Effector memory CD4-positive, alpha-beta T cell (primary cell): ENCODE measurements around the gene KLHL29.

ENCODE experiments used
- DNase-seq, 3 donors: peaks; one replicate each; pipeline ENCODE4 v3.0.0-alpha.2; 2020
- H3K27ac ChIP-seq: 2 replicates; pipeline ENCODE4 v1.7.0; 2013; ENCODE audit warnings: mild to moderate bottlenecking, low read length, moderate library complexity; ENCODE audit not compliant: insufficient read depth, poor library complexity, severe bottlenecking
- H3K27me3 ChIP-seq: replicated peaks from 2 replicates; pipeline ENCODE4 v1.7.0; 2013; ENCODE audit warnings: mild to moderate bottlenecking, low read length; ENCODE audit not compliant: insufficient read depth, control insufficient read depth, poor library complexity, severe bottlenecking
- H3K36me3 ChIP-seq: 2 replicates; pipeline ENCODE4 v1.7.0; 2013; ENCODE audit warnings: mild to moderate bottlenecking, low read length, moderate library complexity; ENCODE audit not compliant: control insufficient read depth, insufficient read depth
- H3K4me1 ChIP-seq: 2 replicates; pipeline ENCODE4 v1.7.0; 2013; ENCODE audit warnings: low read length, mild to moderate bottlenecking; ENCODE audit not compliant: control insufficient read depth, insufficient read depth, poor library complexity, severe bottlenecking
- H3K4me3 ChIP-seq: 2 replicates; pipeline ENCODE4 v1.7.0; 2013; ENCODE audit warnings: low read length, low read depth, mild to moderate bottlenecking; ENCODE audit not compliant: insufficient read depth, poor library complexity, severe bottlenecking
- H3K9me3 ChIP-seq: 2 replicates; pipeline ENCODE4 v1.7.0; 2013; ENCODE audit warnings: mild to moderate bottlenecking, low read length, moderate library complexity; ENCODE audit not compliant: control insufficient read depth

KLHL29 gene

DNA sequence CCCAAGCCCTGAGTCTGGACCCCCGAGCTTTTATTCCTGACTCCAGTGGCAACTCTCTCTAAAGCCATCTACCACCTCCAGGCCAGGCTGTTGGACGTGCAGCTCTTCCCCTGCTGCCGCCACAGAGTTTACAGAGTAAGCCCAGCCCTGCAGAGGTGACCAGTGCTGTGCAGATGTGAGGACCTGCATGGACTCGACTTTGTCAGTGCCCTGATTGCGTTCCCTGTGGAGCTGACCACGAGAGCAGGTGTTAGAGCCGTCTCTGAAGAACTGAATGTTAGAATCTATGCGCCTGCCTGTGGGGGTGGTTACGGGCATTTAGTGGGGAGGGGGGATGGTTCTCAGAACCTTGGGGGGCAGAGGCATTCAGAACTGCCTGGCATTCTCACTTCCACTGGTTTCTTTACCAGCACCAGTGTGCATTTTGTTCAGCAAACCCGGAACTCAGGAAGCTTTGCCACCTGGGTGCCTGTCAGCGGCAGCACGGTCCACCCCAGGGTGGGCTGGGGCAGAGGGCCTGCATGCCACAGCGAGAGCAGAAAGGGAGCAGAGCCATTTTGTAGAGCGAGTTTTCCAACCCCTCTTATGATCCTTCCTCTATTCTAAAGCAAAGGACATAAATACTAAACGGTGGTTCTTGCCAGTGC lies 137.9 kb downstream of the KLHL29 start:
- no peak overlapping the region for H3K4me3 ChIP-seq
- no peaks in the 10 kb centered on the region for H3K4me1 ChIP-seq
- no peaks in the 10 kb centered on the region for H3K27me3 ChIP-seq
- no peak overlapping the region for H3K27ac ChIP-seq
- no peaks in the 10 kb centered on the region for H3K36me3 ChIP-seq
- DNase-seq, result no peak
- H3K9me3 ChIP-seq, result no peaks in the 10 kb centered on the region

DNA sequence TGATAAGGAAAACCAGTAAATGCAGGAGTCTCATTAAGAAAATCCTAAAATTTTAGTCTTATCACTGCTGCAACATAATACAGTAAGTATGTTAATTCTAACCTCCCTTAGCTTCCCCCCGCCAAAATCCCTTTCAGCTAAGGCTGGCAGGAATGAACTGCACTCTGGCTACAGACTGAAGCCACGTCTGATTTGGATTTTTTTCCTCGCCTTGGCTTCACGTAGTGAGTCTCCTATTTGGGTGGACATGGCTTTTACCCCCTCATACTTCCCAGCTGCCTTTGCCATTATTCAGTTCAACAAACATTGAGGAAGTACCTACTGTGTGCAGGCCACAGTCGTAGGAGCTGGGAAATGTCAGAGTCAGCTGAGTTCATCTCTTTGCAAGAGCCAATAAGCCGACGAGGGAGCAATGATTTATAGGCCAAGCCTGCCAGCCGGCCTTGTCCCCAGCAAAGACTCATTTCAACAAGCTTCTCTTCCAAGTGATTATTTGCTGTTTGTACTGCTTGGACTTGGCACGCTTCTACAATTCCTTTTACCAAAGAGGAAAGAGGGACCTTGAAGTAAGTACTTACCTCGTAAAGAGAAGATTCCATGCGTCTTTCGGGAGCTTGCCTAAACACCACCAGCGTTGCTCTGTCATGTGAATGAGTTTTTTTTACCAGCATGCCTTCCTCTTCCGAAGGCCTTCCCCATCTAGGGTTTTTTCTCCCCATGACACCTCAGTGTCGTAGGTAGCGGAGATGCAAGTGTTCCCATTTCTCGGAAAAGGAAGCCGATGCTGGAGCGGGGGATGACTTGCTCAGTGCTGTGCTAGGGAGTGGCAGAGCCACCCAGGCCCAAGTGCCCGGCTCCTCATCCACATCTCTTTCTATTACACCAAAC lies 138.6 kb downstream of the KLHL29 start:
- Histone ChIP-seq H3K4me1 (no peaks in the 10 kb centered on the region), H3K9me3 (no peaks in the 10 kb centered on the region), H3K36me3 (no peaks in the 10 kb centered on the region), H3K27me3 (no peaks in the 10 kb centered on the region), H3K27ac (no peak overlapping the region), H3K4me3 (no peak overlapping the region)
- no peak for DNase-seq

DNA sequence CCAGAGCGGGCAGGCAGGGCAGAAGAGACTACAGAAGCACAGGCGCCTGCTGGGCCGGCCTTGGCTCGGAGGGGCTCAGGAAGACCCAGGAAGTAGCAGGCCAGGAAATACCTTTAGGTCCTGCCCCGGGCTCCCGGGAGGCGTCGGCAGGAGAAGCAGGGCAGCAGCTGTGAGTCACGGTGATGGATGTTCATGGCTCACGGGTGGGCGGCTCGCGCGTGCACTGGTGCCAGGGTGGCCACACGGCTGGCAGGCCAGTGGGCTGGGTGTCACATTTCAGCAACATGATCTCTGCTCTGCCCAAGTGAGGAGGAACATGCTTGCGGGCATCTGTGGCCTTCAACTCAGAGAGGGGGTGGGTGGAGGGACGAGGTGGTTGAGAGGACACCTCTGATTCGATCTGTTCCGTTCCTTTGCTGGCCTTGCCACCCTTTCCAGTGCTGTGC lies 139.3 kb downstream of the KLHL29 start:
- no peak overlapping the region for H3K27ac ChIP-seq

DNA sequence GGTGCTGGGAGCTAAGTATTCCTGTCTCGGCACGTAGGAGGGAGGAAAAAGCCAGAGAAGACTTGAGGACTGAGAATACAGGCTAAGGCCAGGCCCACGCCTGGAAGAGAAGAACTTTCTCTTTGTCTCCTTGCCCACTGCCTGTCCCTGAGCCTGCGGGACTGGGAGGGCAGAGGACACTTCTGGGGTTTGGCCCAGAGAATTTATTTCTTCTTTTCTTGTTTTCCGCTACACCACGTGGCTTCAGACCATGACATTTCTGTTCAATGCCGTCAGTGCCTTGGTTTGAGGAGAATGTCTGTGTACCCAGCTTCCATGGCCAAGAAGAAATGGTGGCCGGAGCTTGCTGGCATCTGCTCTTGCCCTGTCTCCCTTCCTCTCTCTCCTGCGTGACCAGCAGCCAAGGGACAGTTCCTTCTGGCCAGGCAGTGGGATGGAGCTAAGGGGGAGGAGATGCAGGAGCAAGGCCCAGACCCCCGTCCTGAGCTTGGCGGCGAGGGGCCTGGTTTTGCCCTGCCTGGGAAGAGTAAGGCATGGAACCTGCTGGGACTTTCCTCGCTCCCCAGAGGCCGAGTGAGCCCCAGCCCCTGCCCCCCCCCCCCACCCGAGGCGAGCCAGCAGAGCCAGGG lies 140.3 kb downstream of the KLHL29 start:
- Histone ChIP-seq H3K36me3 (no peaks in the 10 kb centered on the region), H3K4me1 (no peaks in the 10 kb centered on the region), H3K9me3 (no peaks in the 10 kb centered on the region), H3K27ac (no peak overlapping the region), H3K4me3 (no peak overlapping the region), H3K27me3 (no peaks in the 10 kb centered on the region)
- no peak for DNase-seq

More for the DNA sequence above, 139.3 kb downstream of the KLHL29 start:
- Histone ChIP-seq H3K4me1 (no peaks in the 10 kb centered on the region), H3K27me3 (no peaks in the 10 kb centered on the region), H3K36me3 (no peaks in the 10 kb centered on the region), H3K9me3 (no peaks in the 10 kb centered on the region), H3K4me3 (no peak overlapping the region)
- no peak for DNase-seq

DNA sequence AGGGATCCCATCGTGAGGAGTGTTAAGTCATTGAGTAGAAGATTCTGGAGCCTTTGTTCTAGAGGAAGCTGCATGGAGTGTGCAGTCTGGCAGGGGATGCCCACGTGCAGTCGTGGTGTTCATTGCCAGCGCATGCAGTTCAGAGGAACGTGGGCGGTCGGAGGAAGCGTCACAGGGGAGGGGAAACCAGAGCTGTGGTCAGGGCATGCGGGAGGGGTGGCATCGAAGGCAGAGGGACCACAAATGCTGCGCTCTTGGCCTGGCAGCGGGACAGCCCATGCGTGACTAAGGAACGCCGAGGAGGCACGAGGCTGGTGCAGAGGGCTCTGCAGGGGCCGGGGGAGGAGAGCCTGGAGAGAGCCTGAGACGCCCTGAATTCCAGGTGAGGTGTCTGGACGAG lies 141.1 kb downstream of the KLHL29 start:
- H3K27ac ChIP-seq, result no peak overlapping the region
- no peak for DNase-seq
- H3K4me1 ChIP-seq, result no peaks in the 10 kb centered on the region

DNA sequence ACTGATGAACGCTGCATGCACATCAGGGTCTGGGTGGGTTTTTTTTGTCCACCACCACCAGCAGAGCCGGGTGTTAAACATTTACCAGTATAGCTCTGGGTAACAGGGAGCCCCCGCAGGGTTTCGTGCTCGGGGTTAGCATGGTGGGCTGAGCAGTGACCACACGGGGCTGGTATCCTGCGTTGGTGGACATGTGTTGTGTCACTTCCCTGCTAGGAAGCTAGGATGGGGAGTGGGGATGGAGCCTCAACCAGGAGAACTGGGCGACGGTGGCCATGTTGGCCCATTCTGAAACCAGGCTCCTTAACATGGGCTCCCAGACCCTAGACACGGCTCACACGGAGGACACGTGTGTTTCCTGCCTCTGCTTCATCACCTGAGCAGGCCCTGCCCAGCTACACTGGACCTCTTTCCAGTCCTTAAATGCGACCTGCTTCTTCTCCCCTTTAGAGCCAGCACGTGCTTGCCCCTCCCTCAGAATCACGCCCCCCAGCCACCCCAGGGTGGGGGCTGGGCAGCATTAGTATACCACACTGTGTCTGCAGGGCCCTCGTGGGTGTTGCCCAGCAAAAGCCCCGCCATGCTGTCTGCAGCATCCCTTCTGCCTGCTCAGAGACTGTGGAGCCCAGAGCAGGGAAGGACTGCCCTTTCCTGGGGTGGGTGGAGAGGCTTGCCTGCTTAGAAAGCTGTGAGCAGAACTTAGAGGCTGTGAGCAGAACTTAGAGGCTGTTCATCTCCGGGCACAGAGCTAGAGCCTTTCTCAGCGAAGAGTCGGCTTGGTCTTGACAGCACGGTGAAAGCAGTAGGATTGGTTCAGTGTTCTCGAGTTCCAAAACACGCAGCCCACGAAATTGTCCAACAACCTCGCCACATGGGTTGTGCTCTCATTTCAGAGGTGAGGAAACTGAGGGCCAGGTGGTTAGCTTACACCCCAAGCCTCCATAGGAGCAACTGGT lies 142.1 kb downstream of the KLHL29 start:
- H3K27ac ChIP-seq, result no peak overlapping the region
- no peak overlapping the region for H3K4me3 ChIP-seq
- DNase-seq, result no peak
- no peaks in the 10 kb centered on the region for H3K9me3 ChIP-seq
- H3K4me1 ChIP-seq, result peaks cover 4% of the 10 kb centered on the region
- H3K36me3 ChIP-seq, result no peaks in the 10 kb centered on the region
- H3K27me3 ChIP-seq, result no peaks in the 10 kb centered on the region

More for the DNA sequence above, 141.1 kb downstream of the KLHL29 start:
- no peak overlapping the region for H3K4me3 ChIP-seq
- H3K9me3 ChIP-seq, result no peaks in the 10 kb centered on the region
- no peaks in the 10 kb centered on the region for H3K36me3 ChIP-seq
- H3K27me3 ChIP-seq, result no peaks in the 10 kb centered on the region

DNA sequence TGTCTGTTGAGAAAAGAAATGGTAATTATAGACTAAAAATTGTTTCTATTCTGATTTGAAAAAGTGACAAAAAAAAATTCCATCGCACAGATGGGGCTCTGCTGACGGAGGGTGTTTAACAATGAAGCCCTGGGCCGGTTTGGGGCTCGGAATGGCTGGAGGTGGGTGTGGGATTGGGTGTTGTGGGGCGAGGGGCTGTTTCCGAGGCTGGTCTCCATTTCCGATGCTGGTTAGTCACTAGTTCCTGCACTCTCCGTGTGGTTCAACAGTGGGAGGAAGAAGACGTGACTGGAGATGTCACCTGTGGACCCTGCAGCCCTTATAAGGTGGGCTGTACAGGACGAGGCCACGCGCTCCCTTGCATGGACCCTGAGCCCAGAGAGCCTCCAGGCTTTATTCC lies 143.2 kb downstream of the KLHL29 start:
- DNase-seq, result no peak
- Histone ChIP-seq H3K4me3 (no peak overlapping the region), H3K9me3 (no peaks in the 10 kb centered on the region), H3K27ac (no peak overlapping the region), H3K4me1 (peaks cover 4% of the 10 kb centered on the region), H3K36me3 (no peaks in the 10 kb centered on the region), H3K27me3 (no peaks in the 10 kb centered on the region)

DNA sequence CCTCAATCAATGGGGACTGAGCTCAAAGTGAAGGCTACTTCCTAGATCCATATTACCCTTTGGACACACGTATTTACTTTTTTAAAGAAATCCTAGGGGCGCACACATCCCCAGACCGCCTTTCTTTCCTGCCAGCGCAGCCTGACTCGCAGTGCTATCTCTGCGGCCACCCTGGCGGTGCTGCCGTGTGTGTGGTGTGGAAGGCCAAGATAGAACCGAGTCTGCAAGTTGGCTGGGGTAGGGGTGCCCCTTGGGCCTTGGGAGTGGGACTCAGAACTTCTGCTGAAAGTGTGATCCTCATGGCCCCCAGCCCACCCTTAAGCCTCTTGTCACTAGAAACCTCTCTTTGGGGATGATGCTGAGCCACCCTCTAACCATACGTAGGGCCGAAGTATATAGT lies 143.7 kb downstream of the KLHL29 start:
- H3K36me3 ChIP-seq, result no peaks in the 10 kb centered on the region
- H3K27ac ChIP-seq, result no peak overlapping the region
- no peaks in the 10 kb centered on the region for H3K27me3 ChIP-seq
- DNase-seq, result no peak
- H3K4me1 ChIP-seq, result peaks cover 4% of the 10 kb centered on the region
- H3K4me3 ChIP-seq, result no peak overlapping the region
- H3K9me3 ChIP-seq, result no peaks in the 10 kb centered on the region

DNA sequence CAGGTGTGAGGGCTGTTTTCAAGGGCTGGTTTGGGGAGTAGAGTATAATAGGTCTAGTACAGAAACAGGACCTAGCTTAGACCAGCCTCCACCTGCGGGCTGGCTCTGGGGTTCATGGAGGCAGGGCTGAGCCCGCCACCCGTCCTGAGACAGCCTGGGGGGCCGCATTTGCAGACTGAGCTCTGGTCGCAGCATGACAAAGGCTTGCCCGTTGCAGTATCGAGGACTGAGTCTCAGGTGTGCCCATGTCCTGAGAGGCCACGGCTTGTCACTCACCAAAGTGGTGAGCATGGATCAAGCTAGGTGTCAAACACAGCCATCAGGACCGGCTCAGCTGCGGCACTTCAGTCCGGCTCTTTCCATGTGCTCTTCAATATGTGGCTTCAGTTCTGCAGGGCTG lies 144.7 kb downstream of the KLHL29 start:
- DNase-seq, result no peak
- Histone ChIP-seq H3K27ac (no peak overlapping the region), H3K36me3 (no peaks in the 10 kb centered on the region), H3K9me3 (no peaks in the 10 kb centered on the region), H3K27me3 (no peaks in the 10 kb centered on the region), H3K4me1 (peaks cover 4% of the 10 kb centered on the region), H3K4me3 (no peak overlapping the region)
